GM21423 (cell line): ENCODE data around the gene NBPF6.
"Not testable (repeated sequence)": the region's sequence is repeated elsewhere in the genome, so short reads cannot be mapped to it uniquely, and the experiment has no call there.

Experiments used
- ATAC-seq: cut with Tn5 transposase; IDR thresholded peaks from one replicate; pipeline ENCODE4 v1.9.1; 2021; ENCODE audit warnings: mild to moderate bottlenecking, moderate library complexity; ENCODE audit not compliant: unreplicated experiment

NBPF6 gene

GRCh38 chr1:108495008-108495407, 44.9 kb downstream of the NBPF6 start:
- ATAC-seq = not testable (repeated sequence)

GRCh38 chr1:108496856-108497255, 46.7 kb downstream of the NBPF6 start:
- ATAC-seq = not testable (repeated sequence)

DNA sequence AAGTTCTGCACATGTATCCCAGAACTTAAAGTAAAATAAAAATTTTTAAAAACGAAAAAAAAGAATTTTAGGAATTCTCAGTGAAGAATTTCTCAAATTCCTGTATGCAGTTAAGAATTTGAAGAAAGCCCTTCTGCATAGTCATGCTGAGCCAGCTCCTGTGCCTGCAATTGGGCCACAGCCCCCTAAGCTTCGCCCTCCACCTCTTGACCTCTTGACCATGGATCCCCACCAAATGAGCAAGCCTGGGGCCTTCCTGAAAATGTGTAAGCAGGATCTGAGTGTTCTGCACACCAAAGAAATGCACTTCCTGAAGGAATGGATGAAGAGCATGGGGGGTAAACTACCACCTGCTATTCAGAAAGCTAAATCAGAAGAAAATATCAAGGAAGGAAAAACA, 52.0 kb downstream of the NBPF6 start:
- ATAC-seq = no peak

- no peak for ATAC-seq
Measured at GRCh38 chr1:108502624-108503023, 52.5 kb downstream of the NBPF6 start.

DNA sequence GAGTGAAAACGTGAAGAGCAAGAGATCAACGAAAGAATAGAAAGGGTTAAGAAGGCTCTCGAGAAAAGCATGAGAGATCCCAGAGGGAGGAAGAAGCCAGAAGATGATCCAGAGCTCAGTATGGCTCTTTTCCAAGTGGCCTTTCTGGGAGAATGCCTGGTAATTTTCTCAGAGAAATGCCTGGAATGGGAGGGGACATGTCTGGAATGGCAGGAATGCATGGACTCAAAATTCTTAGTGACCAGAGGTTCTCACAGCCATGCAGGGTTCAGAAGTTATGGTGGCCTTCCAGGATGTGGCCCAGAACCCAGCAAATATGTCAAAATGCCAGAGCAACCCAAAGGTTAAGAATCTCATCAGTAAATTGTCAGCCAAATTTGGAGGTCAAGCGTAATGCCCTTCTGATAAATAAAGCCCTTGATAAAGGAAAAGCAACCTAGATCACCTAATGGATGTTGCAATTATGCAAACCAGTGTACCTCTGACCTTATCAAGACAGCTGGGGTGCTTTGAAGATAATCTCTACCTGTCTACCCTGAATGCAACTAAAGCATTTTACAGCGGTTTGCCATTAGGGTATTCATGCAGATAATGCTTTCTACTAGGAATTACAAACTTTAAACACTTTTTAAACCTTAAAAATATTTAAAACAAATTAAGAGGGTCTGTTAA, 53.1 kb downstream of the NBPF6 start:
- ATAC-seq = no peak

DNA sequence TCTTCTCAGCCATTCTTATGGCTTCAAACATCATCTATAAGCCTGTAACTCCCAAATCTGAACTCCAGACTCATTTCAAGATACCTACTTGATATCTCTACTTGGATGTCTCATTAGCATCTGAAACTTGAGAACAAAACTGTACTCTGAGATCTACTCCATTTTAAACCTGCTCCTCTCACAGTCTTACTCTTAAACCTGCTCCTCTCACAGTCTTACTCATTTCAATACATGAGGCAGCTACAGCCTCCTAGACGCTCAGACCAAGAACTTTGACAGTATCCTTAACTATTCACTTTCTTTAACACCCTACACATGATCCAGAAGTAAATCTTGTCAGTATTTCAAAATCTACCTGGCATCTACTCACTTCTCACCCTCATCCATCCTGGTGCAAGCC, 54.3 kb downstream of the NBPF6 start:
- no peak for ATAC-seq

GRCh38 chr1:108505763-108506070, 55.6 kb downstream of the NBPF6 start:
- ATAC-seq = no peak

GRCh38 chr1:108511764-108512163, 61.6 kb downstream of the NBPF6 start:
- no peak for ATAC-seq

GRCh38 chr1:108512239-108513043, 62.3 kb downstream of the NBPF6 start:
- ATAC-seq = no peak

- no peak for ATAC-seq
Measured at GRCh38 chr1:108513044-108513415, 62.9 kb downstream of the NBPF6 start.

- not testable (repeated sequence) for ATAC-seq
Measured at GRCh38 chr1:108513914-108514313, 63.8 kb downstream of the NBPF6 start.

- ATAC-seq = not testable (repeated sequence)
Measured at GRCh38 chr1:108517301-108517897, 67.3 kb downstream of the NBPF6 start.
